GM23338 (cell line): ENCODE measurements around the gene PTAR1.

Experiments
- CTCF ChIP-seq, 2 experiments: fragments of 200-600 bp in 1 of 2; sonication (generic) in 1 of 2; conservative IDR thresholded peaks; 2 replicates each; pipeline versions ENCODE4 v1.5.1 to v1.6.1; 2016 to 2017; ENCODE audit warnings: antibody characterized with exemption in 2 of 2, low read depth in 2 of 2, mild to moderate bottlenecking in 2 of 2, moderate library complexity in 1 of 2
- EZH2 ChIP-seq: fragments of 200-600 bp; sonication (generic); IDR thresholded peaks from one replicate; pipeline ENCODE4 v1.8.0; 2017; ENCODE audit warnings: antibody characterized with exemption, mild to moderate bottlenecking, low read depth; ENCODE audit not compliant: unreplicated experiment
- JUNB ChIP-seq: IDR thresholded peaks from one replicate; pipeline ENCODE4 v1.6.1; 2016; ENCODE audit warnings: antibody characterized with exemption; ENCODE audit not compliant: unreplicated experiment

- no peak for TF ChIP-seq CTCF (conservative IDR thresholded peaks at IDR 0.05; ENCODE audit: low read depth in 2 of 2)
- TF ChIP-seq JUNB, result no peak
- no peak for TF ChIP-seq EZH2
Observed at GRCh38 chr9:69771775-69772418, 12.1 kb upstream of the PTAR1 start.
